Hepatocyte (in vitro differentiated cells): ENCODE results near the gene TBC1D26.
"Not testable (repeated sequence)": the region's sequence is repeated elsewhere in the genome, so short reads cannot be mapped to it uniquely, and the experiment has no call there.

Source experiments
- CTCF ChIP-seq: fragments of 200-600 bp; sonication (generic); IDR thresholded peaks from 2 replicates; pipeline ENCODE4 v1.5.1; 2016; ENCODE audit warnings: antibody characterized with exemption, mild to moderate bottlenecking; ENCODE audit not compliant: poor library complexity
- EZH2 ChIP-seq: fragments of 200-600 bp; sonication (generic); IDR thresholded peaks from 2 replicates; pipeline ENCODE4 v1.6.1; 2016; ENCODE audit warnings: antibody characterized with exemption, mild to moderate bottlenecking, borderline replicate concordance
- EZH2phosphoT487 ChIP-seq: fragments of 200-600 bp; sonication (generic); IDR thresholded peaks from one replicate; pipeline ENCODE4 v1.6.1; 2018; ENCODE audit warnings: antibody characterized with exemption, mild to moderate bottlenecking, low read depth, moderate library complexity; ENCODE audit not compliant: unreplicated experiment, severe bottlenecking

- TF ChIP-seq EZH2, CTCF, EZH2phosphoT487: not testable (repeated sequence)
Measured at GRCh38 chr17:15739259-15739658, 7.2 kb downstream of the TBC1D26 start.
